ENCODE data around the gene LRTM2. TPM values are rescaled to one million over a fixed set of nuclear protein-coding genes. Genes with fewer than 3 reads are reported as not detected.
A peak's percentile ranks its signal among the peaks of the same experiment; 100 is the strongest.

The LRTM2 gene
- not detected in 2 replicates for total RNA-seq (2014; rRNA removed; shearing (Covaris generic))
- polyA plus RNA-seq (2015; cell fraction: cytosol; rRNA removed): not detected in 2 replicates
- not detected in 2 replicates for polyA plus RNA-seq (2015; cell fraction: nucleus; rRNA removed)

DNA sequence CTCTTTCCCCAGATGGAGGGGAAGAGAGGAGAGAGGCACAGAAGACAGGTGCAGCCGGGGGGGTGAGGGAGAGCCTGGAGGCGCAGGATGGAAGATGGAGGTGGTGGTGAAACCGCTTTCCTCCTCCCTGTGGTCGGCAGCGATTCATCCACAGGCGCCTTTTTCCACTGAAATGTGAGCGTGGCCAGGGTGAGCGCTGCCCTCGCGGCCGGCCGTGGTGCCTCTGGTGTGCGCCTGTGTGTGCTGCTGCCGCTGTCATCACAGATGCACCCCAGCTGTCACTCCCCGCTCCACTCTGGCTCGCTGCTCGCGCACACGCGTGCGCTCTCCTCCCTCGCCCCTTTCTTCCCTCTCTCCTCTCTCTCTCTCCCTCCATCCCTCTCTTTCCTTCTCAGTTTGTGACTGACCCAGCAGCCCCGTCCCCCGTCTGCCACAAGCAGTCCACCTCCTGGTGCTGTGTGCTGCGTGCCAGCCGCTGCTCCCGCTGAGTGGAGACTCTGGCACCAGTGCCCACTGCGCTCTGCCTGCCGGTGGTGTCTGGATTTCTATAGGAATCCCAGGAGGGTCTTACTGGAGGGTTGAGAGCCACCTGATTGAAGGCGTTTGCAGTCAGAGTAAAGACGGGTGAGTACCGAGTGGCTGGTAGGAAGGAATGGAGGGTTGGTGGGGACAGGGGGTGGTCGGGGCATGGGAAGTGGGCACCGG is at the start of gene LRTM2:
Gene LRTM2, plus strand, starts transcription at position 375 of the 705 bp plus-strand sequence. CDS start 7,584 bp downstream, outside the sequence.
- no peak for DNase-seq (ENCODE audit: low read depth)

DNA sequence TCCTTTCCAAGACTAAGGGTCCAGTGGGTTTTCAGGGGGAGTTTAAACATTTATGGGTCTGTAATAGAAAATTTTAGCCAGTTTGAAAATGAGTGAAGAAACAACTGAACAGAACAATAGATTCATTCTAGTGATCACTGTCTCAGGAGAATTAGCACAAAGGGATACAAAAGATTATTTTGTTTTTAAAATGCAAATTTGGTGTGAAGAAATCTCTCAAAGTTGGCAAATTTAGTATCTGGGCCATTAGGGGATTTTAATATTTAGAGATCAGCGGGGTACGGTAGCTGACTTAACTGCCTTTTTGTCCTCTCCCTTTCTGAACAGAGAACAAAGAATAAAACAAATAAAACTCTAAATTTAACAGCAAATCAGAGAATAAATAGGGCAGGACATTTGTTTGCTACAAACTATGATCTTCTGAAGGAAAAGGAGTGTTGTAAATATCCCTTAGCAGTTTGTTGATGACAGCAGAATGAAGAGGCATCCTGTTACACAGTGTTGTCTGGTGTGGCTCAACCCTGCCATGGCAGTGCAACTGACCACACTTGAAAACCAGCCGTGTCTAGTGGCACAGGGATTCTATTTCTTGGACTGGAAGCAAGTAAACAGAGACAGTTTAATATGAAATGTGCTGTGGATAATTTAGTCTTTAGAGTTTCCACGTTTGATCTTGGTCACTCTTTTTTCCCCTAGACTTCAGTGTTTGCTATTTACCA is 46.3 kb upstream of the LRTM2 start:
- DNase-seq (ENCODE audit: low read depth): no peak

DNA sequence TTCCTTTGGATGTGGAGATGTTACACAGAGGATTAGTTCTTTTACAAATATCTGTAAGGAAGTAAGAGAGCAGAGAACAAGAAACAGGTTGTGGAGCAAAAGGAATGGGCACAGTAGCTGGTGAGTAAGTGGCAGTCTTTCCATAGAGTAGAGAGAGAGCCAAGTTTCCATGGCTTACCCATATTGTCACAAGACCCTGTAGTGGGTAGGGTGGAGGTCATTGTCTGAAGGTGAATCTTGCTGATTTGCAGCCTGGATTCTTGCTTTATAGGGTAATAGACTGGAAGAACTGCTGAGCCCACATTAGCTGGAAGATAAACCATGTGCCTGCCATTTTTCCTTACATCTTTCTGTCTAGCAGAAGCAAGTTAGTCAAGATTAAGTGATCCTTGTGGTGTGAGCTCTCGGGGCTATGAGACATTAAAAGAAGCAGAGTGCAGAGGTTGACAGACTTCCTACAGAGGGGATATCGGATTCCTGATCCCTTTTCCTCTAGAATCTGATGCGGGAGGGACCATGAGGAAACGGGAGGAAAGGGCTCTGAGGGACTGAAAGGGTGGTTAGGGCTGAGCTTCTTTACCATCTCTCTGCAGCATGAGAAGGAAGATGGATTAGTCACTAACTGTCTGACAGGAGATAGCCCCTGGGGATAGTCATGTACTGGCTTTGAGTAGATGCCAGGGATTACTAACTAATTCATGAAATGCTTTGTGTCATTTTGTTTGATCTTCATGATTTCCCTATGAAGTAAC is 44.0 kb upstream of the LRTM2 start:
- peak; percentile 87 for DNase-seq (ENCODE audit: low read depth)

DNA sequence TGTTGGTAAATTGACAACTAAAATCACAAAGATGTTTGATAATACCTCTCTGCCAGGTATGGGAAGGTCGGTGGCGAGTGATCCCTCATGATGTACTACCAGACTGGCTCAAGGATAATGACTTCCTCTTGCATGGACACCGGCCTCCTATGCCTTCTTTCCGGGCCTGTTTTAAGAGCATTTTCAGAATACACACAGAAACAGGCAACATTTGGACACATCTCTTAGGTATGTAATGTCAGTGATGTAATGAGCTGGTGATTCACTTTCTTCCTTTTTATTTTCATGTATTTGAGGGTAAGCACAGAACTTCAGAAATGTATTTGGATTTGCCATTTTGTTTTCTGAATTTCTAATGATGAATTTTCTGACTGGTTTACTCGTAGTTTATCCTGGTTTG is 42.6 kb upstream of the LRTM2 start:
- peak; percentile 73 for DNase-seq (ENCODE audit: low read depth)

DNA sequence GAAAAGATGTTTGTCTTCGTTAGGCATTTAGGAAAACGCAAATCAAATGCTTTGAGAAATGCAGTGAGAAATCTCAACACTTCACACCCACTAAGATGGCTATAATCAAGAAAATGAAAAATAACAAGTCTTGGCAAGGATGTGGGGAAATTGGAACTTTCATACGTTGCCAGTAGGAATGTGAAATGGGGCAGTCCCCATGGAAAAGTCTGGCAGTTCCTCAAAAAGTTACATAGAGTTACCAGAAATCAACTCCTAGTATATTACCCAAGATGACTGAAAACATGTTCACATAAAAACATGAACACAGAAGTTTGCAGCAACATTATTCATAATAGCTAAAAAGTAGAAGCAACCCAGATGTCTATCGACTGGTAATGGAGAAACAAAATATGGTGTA is 41.5 kb upstream of the LRTM2 start:
- DNase-seq (ENCODE audit: low read depth): no peak

DNA sequence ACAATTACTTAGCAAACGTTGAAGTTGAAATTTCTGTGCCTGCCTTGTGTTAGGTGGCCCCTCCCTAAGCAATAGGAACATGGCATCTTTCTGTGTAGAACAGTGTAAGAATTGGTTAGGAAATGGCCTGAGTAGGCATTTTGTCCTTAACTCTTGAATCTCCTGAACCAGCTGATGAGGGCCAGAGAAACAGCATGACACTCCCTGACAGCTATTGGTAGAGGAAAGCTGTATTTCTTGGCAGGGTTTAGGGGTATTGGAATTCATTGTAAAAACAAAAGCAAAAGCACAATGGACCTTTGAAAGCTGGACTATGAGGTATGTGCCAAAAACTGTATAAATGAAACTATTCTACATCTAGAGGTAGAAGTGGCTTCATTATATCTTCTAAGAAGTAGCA is 40.6 kb upstream of the LRTM2 start:
- DNase-seq (ENCODE audit: low read depth): peak; percentile 35

DNA sequence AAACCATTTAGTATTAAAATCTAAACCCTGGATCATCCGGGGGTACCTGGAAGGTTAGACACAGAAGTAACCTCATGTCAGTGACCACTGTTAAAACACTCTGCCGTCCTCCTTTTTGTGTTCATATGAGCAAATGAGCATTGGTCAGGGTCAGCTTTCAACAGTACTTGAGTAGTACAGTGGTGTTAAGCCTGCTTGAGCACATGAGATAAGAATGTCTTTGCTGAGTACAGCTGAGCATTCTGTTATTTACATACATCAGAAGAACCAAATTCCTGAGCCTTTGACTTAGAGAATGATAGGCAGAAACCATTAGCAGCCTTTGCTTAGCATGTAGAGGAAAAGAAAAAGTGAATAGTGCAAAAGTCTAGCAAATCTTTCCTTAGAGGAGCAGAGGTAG is 38.6 kb upstream of the LRTM2 start:
- DNase-seq (ENCODE audit: low read depth): no peak

DNA sequence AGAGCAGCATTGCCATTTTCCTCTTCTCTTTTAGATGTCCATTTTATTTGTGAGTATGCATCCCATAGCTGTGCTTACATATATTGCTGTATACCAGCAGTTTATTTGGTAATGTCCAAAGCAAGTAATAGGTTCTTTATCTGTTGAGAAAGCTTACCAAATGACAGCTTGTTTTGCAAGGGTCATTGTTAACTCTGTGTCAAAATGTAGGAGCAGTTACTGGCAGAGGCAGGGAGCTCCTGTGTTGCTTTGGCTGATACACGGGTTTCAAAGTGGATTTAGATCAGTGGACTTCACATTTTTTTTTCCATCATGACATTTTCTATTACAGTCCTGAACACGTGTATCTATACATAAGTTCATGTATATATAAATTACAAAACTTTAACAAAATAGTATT is 38.1 kb upstream of the LRTM2 start:
- no peak for DNase-seq (ENCODE audit: low read depth)

DNA sequence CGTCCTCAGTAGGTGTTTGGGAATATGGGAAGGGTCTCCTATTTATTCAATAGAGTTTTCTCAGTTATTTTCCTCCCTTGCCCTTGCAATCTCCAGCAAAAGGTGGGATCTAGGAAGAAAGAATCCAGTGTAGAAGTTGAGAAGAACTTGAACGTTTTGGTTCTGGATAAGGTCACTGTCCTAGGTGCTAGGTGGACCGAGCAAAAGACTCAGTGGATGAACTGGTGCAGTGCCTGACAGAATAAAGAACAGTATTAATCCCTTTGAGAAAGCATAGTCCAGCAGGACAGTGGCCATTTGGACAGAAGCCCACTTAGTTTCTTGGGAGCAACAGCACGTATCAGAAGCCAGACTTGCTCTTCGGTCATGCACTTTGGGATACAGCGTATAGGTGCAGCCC is 32.7 kb upstream of the LRTM2 start:
- no peak for DNase-seq (ENCODE audit: low read depth)

DNA sequence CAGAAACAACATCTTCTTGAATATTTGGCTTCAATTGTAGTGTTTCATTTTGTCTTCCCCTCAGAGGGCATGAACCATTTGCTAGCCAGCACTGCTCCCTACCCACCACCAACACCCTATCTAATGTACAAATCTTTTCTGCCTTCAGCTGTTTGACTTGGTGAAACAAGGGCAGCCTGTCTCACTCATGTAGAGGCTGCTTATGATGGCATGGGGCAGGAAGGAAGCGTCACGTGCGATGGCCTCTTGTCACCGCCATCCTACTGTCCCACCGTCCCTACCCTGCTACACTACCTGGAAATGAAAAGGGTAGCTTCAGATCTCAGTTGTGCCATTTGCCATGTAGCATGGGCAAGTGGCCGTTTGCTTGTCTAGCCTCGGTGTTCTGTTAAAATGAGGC is 29.9 kb upstream of the LRTM2 start:
- no peak for DNase-seq (ENCODE audit: low read depth)

DNA sequence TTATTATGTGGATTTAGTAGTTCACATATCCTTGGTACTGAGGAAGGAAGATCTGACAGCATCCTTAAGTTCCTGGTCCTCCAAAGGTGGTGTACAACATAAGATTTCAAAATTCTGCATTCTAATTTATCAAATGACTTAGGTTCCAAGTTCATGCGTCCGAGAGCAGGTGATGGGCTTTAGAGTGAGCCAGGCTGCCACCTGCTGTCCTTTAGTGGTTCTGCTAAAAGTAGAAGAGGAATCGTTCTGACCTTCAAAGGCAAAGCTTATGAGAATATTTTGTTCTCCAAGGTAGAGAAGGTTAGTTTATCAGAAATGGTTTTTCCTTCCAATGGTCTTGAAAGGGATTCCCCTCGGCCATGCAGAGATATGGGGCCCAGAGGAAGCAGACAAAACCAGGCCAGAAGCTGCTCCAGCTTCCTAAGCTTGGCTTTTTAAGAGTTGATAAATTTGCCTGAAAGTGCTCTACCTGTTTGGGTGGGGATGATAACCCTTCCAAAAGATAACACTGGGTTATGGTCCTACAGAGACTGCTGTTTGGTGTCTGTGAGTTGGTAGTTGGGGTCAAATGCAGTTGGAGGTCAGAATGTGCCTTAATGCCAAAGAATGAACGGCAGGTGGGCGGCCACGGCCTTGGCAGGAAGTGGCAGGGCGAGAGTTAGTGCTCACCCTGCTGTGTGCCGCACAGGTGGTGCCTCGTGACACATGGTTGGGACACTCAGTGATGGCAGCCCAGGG is 29.1 kb upstream of the LRTM2 start:
- DNase-seq (ENCODE audit: low read depth): peak; percentile 54

DNA sequence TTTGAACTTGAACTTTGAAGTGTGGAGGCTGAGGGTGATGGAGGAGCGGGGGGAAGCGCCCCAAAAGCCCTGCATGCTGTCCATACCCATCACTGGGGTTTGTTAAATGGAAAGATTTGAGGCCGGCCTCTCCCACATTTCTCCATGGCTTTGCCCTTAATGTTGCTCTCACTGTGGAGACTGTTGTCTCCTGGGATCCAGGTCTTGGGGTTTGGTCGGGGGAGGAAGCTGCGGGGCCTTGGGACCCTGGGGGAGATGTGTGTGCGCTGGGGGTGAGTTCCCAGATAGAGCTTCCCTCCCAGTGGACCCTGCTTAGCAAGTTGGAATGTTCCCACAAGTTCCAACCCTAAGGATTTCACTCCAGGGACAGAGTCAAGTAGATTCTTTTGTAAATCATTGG is 28.0 kb upstream of the LRTM2 start:
- no peak for DNase-seq (ENCODE audit: low read depth)

DNA sequence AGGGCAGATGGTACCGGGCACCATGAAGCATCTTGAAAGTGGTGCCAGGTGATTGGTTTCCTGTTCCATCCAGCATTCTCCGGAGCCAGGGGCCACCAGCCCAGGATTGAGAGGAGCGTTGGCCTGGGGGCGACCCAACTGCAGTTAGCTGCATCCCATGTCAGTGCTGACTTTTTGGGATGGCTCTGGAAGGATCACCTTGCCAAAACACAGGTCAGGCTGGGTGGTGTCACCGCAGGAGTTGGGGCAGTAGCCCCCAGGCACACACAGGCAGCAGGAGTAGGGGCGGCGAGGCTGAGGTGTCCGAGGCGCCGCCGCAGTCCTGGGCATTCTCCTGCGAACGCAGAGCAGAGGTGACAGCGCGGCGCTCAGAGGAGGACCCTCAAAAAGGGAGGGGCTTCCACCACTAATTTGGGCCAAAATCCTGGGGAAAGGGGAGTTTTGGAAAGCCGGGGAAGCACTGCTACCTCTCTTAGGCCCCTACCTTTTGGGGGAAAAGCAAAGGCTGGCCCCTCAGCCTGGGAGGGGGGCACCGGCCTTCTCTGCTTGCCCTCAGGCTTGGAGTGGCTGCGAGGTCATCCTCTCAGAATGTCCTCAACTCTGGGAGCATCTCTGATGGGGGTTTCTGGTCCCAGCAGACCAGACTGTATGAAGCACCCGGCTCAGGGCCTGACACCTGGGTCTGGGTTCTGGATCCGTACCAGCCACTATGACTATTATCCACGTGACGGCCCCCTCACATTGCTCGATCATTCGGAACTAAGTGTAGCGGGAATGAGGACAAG is 26.7 kb upstream of the LRTM2 start:
- DNase-seq (ENCODE audit: low read depth): no peak

DNA sequence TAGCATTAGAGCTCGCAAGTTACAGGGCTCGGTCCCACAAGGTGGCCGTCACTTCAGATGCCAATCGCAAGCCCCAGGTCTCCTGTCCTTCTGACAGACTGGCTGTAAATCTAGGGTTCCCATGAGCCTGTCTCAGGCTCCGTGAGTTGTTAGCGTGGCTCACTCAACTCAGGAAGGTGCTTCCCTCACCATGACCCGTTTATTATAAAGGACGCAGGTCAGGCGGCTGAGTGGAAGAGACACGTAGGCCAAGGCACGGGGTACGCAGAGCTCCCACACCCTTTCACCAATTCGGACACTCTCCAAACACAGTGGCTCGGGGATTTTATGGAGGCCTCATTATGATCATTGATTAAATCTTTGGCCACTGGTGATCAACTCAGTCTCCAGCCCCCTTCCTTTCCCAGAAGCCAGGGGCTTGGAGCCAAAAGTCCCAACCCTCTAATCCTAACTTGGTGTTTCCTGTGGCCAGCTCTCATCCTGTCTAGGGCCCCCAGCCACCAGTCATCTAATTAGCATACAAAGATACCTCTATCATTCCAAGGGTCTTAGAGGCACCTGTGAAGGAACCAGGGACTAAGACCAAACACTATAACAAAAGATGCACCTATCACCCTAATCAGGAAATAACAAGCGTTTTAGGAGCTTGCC is 25.8 kb upstream of the LRTM2 start:
- DNase-seq (ENCODE audit: low read depth): no peak

DNA sequence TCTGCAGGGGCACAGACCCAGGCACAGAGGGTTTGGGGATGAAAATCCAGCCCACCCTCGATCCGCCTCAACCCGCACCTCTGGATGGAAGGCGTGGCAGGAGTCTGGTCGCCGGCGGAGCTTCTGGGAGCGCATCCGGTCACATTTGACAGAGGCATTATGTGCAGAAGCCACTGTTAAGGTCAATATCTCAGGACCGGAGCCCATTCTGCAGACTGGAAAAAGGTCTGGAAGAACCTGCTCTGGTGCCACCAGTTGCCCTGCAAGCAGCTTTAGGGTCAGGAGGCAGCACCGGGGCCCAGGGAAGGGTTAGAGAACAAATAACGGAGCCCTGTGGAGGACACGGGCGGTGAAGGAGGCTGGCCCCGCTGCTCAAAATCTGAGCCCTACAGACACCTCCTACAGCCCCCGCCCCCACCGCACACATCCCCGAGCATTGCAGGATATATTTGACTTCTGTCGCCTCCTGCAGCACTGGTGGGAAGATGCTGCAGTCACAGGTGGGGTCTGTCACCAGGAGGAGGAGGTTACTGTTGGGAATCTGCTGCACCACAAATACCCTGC is 25.1 kb upstream of the LRTM2 start:
- no peak for DNase-seq (ENCODE audit: low read depth)

DNA sequence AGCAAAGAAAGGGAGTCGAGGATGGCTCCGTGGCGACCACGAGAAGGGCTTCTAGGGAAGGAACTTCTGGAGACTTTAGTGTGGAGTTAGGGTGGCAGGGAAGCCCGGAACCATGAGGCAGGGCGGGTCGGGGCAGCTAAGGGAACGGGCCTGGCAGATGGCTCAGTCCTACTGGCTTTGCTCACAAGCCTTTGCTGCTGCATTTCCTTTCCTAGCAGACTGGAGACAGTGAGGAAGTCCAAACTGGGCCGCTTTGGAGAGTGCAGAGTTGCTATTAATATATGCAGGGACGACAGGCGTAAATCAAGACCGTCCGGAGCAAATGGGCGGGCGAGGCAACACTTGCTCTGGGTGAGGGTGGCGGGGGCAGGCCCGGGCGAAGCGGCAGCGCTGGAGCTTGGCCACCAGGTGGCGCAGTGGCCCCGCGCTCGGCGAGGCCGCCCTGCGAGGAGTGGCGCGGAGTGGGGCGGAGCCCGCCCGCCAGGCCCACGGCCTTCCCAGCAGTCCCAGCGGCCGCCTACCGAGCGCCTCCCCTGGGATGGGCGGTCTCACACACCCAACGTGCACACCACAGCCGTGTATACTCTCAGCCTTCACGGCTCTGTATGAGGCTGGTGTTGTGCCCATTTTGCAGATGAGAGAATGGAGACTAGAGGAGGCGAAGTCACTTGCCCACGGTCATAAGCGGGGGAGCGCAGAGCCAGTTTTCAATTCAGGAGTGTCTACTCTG is 24.4 kb upstream of the LRTM2 start:
- peak; percentile 85 for DNase-seq (ENCODE audit: low read depth)

DNA sequence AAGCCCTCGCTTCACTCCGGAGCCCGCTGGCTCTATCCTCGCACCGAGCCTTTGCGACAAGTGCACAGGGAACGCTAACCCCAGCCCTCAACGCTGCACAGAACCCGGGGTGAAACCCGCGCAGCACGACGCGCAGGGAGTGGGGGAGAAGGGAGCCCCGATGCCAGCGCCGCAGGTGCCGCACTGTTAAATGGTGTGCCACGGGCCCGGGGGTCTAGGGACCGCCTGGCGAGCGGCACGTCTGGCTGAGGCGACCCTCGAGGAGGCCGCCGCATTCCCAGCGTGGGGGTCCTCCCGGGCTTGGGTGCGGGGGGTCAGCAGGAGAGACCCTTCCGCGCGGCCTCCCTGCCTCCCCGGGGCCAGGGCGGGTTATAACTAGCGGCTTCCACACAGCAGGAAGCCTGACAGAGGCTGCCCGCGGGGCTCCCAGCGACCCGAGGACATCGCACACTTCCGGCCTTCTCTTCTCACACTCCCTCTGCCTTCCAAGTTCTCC is 23.8 kb upstream of the LRTM2 start:
- DNase-seq (ENCODE audit: low read depth): no peak

DNA sequence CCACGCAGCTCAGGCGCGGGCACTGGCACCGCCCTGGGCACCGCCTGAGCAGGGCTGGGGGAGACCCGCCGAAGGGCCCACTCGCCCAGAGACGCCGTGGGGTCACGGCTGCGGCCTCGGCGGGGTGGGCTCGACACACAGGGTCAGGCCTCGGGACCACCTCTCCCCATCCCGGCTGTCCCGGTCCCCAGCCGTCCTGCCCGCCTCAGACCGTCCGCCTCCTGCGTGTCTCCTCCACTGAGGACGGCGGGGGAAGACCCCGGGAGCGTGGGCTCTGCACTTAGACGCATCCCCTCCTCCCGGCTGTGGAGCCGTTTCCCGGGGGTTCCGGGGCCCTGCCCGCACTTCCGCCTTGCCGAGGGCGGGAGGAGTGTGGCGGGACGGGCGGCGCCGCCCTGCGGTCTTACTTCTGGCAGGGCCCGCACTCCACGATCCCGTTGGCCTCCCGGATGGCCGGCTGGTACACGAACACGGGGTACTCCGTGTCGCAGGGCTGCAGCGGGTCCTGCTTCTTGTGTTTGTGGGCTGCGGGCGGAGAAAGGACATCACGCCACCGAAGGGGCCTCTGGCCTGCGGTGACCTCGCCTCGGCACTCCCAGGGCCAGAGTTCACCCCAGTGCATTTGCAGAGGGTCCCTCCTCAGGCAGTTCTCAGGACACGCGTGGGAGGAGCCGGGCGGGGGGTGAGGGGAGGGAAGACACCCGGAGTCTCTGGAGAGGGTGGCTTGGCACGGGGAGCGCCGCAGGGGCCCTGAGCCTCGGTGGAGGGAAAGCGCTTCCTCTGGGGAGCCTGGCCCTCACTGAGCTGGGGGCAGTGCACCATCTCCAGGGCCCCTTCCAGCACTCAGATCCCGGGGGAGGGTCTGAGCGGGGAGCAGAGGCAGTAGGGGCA is 23.1 kb upstream of the LRTM2 start:
- DNase-seq (ENCODE audit: low read depth): no peak
